WTC11 (cell line): ENCODE measurements around the gene NOG. TPM values are rescaled to one million over a fixed set of nuclear protein-coding genes. Genes with fewer than 3 reads are reported as not detected.

Source experiments
- ATAC-seq: fragments of 200-7000 bp; cut with Tn5 transposase; 2 replicates; pipeline ENCODE4 v1.10.0; 2021; ENCODE audit warnings: mild to moderate bottlenecking, moderate library complexity
- CTCF ChIA-PET: fragments of 300-600 bp; sonication (Branson Sonifier 250); formaldehyde crosslinking; loops from one replicate; lab custom pipeline; 2021; ENCODE audit warnings: antibody characterized with exemption; lab: Charles Lee
- POLR2A ChIA-PET: fragments of 350-600 bp; sonication (Branson Sonifier 250); formaldehyde crosslinking; loops from one replicate; lab custom pipeline; 2021; ENCODE audit warnings: antibody characterized with exemption; lab: Charles Lee
- DNase-seq: peaks from one replicate; pipeline ENCODE4 v3.0.0; 2021; ENCODE audit warnings: low spot score
- H3K27ac Mint-ChIP-seq: 2 replicates; pipeline ENCODE4 v1.8.0; 2021; ENCODE audit warnings: mixed read lengths
- H3K27me3 Mint-ChIP-seq: 2 replicates; pipeline ENCODE4 v1.8.0; 2021; ENCODE audit warnings: low read depth, mild to moderate bottlenecking, moderate library complexity, mixed read lengths
- H3K36me3 Mint-ChIP-seq: 2 replicates; pipeline ENCODE4 v1.8.0; 2021; ENCODE audit warnings: mixed read lengths
- H3K4me1 Mint-ChIP-seq: 2 replicates; pipeline ENCODE4 v1.8.0; 2022; ENCODE audit warnings: mixed read lengths
- H3K4me3 Mint-ChIP-seq: 2 replicates; pipeline ENCODE4 v1.8.0; 2021; ENCODE audit warnings: mild to moderate bottlenecking, moderate library complexity, mixed read lengths
- H3K9me3 Mint-ChIP-seq: 2 replicates; pipeline ENCODE4 v1.8.0; 2021; ENCODE audit warnings: mixed read lengths
- ATF2 ChIP-seq: sonication (generic); formaldehyde crosslinking; IDR thresholded peaks from 2 replicates; pipeline ENCODE4 v1.8.1; 2022; ENCODE audit warnings: low read depth, missing genetic modification reagents, borderline replicate concordance
- CBFB ChIP-seq: sonication (generic); formaldehyde crosslinking; IDR thresholded peaks from 2 replicates; pipeline ENCODE4 v1.8.1; 2022; ENCODE audit warnings: mild to moderate bottlenecking, low read depth, missing genetic modification reagents
- CREM ChIP-seq: sonication (generic); formaldehyde crosslinking; IDR thresholded peaks from 2 replicates; pipeline ENCODE4 v1.8.1; 2022; ENCODE audit warnings: mild to moderate bottlenecking, missing genetic modification reagents, moderate library complexity
- ERG ChIP-seq: fragments of 250-450 bp; sonication (Bioruptor Pico); IDR thresholded peaks from 2 replicates; pipeline ENCODE4 v1.8.0; 2021; ENCODE audit warnings: mild to moderate bottlenecking
- FOXK1 ChIP-seq: sonication (generic); formaldehyde crosslinking; IDR thresholded peaks from 2 replicates; pipeline ENCODE4 v1.8.0; 2022; ENCODE audit warnings: mild to moderate bottlenecking, moderate library complexity, missing genetic modification reagents
- GRHL2 ChIP-seq: fragments of 250-450 bp; sonication (Bioruptor Pico); IDR thresholded peaks from 2 replicates; pipeline ENCODE4 v1.8.0; 2022; ENCODE audit warnings: mild to moderate bottlenecking, moderate library complexity; ENCODE audit not compliant: insufficient replicate concordance, severe bottlenecking
- HMGA2 ChIP-seq: fragments of 250-450 bp; sonication (Bioruptor Pico); IDR thresholded peaks from 2 replicates; pipeline ENCODE4 v1.4.0; 2021; ENCODE audit warnings: mild to moderate bottlenecking, moderate library complexity
- MXD4 ChIP-seq: fragments of 250-450 bp; sonication (Bioruptor Pico); IDR thresholded peaks from 2 replicates; pipeline ENCODE4 v1.8.0; 2021; ENCODE audit warnings: mild to moderate bottlenecking, moderate library complexity, borderline replicate concordance
- NFATC4 ChIP-seq: fragments of 250-450 bp; sonication (Bioruptor Pico); IDR thresholded peaks from 2 replicates; pipeline ENCODE4 v1.9.0; 2021; ENCODE audit warnings: mild to moderate bottlenecking
- NFE2L1 ChIP-seq: sonication (generic); formaldehyde crosslinking; IDR thresholded peaks from 2 replicates; pipeline ENCODE4 v1.8.1; 2023; ENCODE audit warnings: missing genetic modification reagents
- NR1H2 ChIP-seq: sonication (generic); formaldehyde crosslinking; IDR thresholded peaks from 2 replicates; pipeline ENCODE4 v1.9.0; 2021; ENCODE audit warnings: mild to moderate bottlenecking, moderate library complexity, missing genetic modification reagents
- PRRX2 ChIP-seq: fragments of 250-450 bp; sonication (Bioruptor Pico); IDR thresholded peaks from 2 replicates; pipeline ENCODE4 v1.8.0; 2021; ENCODE audit warnings: mild to moderate bottlenecking
- RORB ChIP-seq: fragments of 250-450 bp; sonication (Bioruptor Pico); IDR thresholded peaks from 2 replicates; pipeline ENCODE4 v1.9.0; 2021; ENCODE audit warnings: mild to moderate bottlenecking
- SMAD4 ChIP-seq: sonication (generic); formaldehyde crosslinking; IDR thresholded peaks from 2 replicates; pipeline ENCODE4 v1.8.0; 2022; ENCODE audit warnings: mild to moderate bottlenecking, missing genetic modification reagents
- SP1 ChIP-seq: sonication (generic); formaldehyde crosslinking; conservative IDR thresholded peaks from 2 replicates; pipeline ENCODE4 v1.8.1; 2022; ENCODE audit warnings: missing genetic modification reagents
- TEAD1 ChIP-seq: sonication (generic); formaldehyde crosslinking; IDR thresholded peaks from 2 replicates; pipeline ENCODE4 v1.8.0; 2022; ENCODE audit warnings: mild to moderate bottlenecking, missing genetic modification reagents
- TEAD4 ChIP-seq: sonication (generic); formaldehyde crosslinking; IDR thresholded peaks from 2 replicates; pipeline ENCODE4 v1.8.0; 2022; ENCODE audit warnings: mild to moderate bottlenecking, missing genetic modification reagents
- TP53 ChIP-seq: sonication (generic); formaldehyde crosslinking; IDR thresholded peaks from 2 replicates; pipeline ENCODE4 v1.8.1; 2023; ENCODE audit warnings: mild to moderate bottlenecking, missing genetic modification reagents
- ZNF232 ChIP-seq: sonication (generic); formaldehyde crosslinking; IDR thresholded peaks from 2 replicates; pipeline ENCODE4 v1.8.0; 2022; ENCODE audit warnings: mild to moderate bottlenecking, missing genetic modification reagents
- ZNF423 ChIP-seq: fragments of 250-450 bp; sonication (Bioruptor Pico); IDR thresholded peaks from 2 replicates; pipeline ENCODE4 v2.1.2; 2022; ENCODE audit warnings: mild to moderate bottlenecking, moderate library complexity
- ZNF532 ChIP-seq: fragments of 250-450 bp; sonication (Bioruptor Pico); IDR thresholded peaks from 2 replicates; pipeline ENCODE4 v1.9.0; 2021; ENCODE audit warnings: mild to moderate bottlenecking, borderline replicate concordance
- total RNA-seq: library from RNA; stranded (reverse); gene quantifications from 3 replicates; pipeline ENCODE4 v1.2.3, GENCODE V29; 2021

The NOG gene
- total RNA-seq, 1 experiment from 2014 or later, result 1.2 TPM

GRCh38 chr17:56614522-56614921 lies 21.0 kb downstream of the NOG start:
- no peak overlapping the region for H3K27ac Mint-ChIP-seq
- ChIA-PET CTCF (interaction anchor here (0.6 kb wide), 2 partner anchors 22 to 813 kb away, joined by 3 to 4 read pairs; no protein-coding TSS in a partner anchor), POLR2A (no interaction called here)
- H3K4me3 Mint-ChIP-seq, result no peak overlapping the region
- no peaks in the 10 kb centered on the region for H3K4me1 Mint-ChIP-seq
- no peaks in the 10 kb centered on the region; the same call in 1 of the 2 replicates for H3K27me3 Mint-ChIP-seq
- no peak for DNase-seq
- no peak for TF ChIP-seq NFATC4 (CRISPR knock-in tag)
- no peak for TF ChIP-seq RORB (CRISPR knock-in tag)
- no peak for TF ChIP-seq NR1H2 (CRISPR knock-in tag)
- TF ChIP-seq ZNF532 (CRISPR knock-in tag), result no peak
- no peaks in the 10 kb centered on the region for H3K36me3 Mint-ChIP-seq
- no peaks in the 10 kb centered on the region for H3K9me3 Mint-ChIP-seq
- ATAC-seq, result no peak

GRCh38 chr17:56616239-56616638 lies 22.7 kb downstream of the NOG start:
- DNase-seq (no peak), ATAC-seq (no peak)
- H3K4me1 Mint-ChIP-seq, result no peaks in the 10 kb centered on the region
- H3K9me3 Mint-ChIP-seq, result no peaks in the 10 kb centered on the region
- ChIA-PET POLR2A (no interaction called here), CTCF (no interaction called here)
- H3K36me3 Mint-ChIP-seq, result no peaks in the 10 kb centered on the region
- no peaks in the 10 kb centered on the region; the same call in 1 of the 2 replicates for H3K27me3 Mint-ChIP-seq
- H3K27ac Mint-ChIP-seq, result no peak overlapping the region
- TF ChIP-seq ZNF232 (CRISPR knock-in tag) (no peak), FOXK1 (CRISPR knock-in tag) (no peak), MXD4 (CRISPR knock-in tag) (no peak), GRHL2 (CRISPR knock-in tag) (no peak), ATF2 (CRISPR knock-in tag) (no peak)
- H3K4me3 Mint-ChIP-seq, result no peak overlapping the region

GRCh38 chr17:56623383-56623782 lies 29.9 kb downstream of the NOG start:
- H3K27ac Mint-ChIP-seq, result no peak overlapping the region
- peaks cover 25% of the 10 kb centered on the region for H3K4me1 Mint-ChIP-seq
- POLR2A ChIA-PET, result no interaction called here
- TF ChIP-seq ERG (CRISPR knock-in tag) (no peak), PRRX2 (CRISPR knock-in tag) (no peak), HMGA2 (no peak), FOXK1 (CRISPR knock-in tag) (no peak), TEAD1 (CRISPR knock-in tag) (no peak), CREM (CRISPR knock-in tag) (no peak), SP1 (no peak), ZNF423 (no peak), TP53 (CRISPR knock-in tag) (no peak), TEAD4 (CRISPR knock-in tag) (no peak), NFE2L1 (CRISPR knock-in tag) (no peak), SMAD4 (CRISPR knock-in tag) (no peak), CBFB (CRISPR knock-in tag) (no peak), MXD4 (CRISPR knock-in tag) (no peak)
- DNase-seq (no peak), ATAC-seq (no peak)
- H3K9me3 Mint-ChIP-seq, result no peaks in the 10 kb centered on the region
- CTCF ChIA-PET, result interaction anchor here (1.1 to 1.4 kb wide), 2 partner anchors 14 to 24 kb away, joined by 3 to 4 read pairs; no protein-coding TSS in a partner anchor
- H3K27me3 Mint-ChIP-seq, result no peaks in the 10 kb centered on the region
- H3K36me3 Mint-ChIP-seq, result no peaks in the 10 kb centered on the region
- H3K4me3 Mint-ChIP-seq, result no peak overlapping the region
